Endothelial cell (in vitro differentiated cells): Measurements from ENCODE around the gene COL19A1. TPM values are rescaled to one million over a fixed set of nuclear protein-coding genes. Genes with fewer than 3 reads are reported as not detected.

Experiments used
- DNase-seq: peaks from one replicate; pipeline ENCODE4 v3.0.0; 2021; ENCODE audit warnings: low spot score
- H3K27ac Mint-ChIP-seq: one replicate; pipeline ENCODE4 v1.8.0; 2021; ENCODE audit warnings: mixed read lengths, inconsistent platforms; ENCODE audit not compliant: unreplicated experiment
- H3K27me3 Mint-ChIP-seq: one replicate; pipeline ENCODE4 v1.8.0; 2021; ENCODE audit warnings: mild to moderate bottlenecking, moderate library complexity, mixed read lengths, inconsistent platforms; ENCODE audit not compliant: unreplicated experiment
- H3K36me3 Mint-ChIP-seq: one replicate; pipeline ENCODE4 v1.8.0; 2021; ENCODE audit warnings: mild to moderate bottlenecking, low read depth, mixed read lengths, inconsistent platforms; ENCODE audit not compliant: unreplicated experiment
- H3K4me1 Mint-ChIP-seq: one replicate; pipeline ENCODE4 v1.8.0; 2021; ENCODE audit warnings: mild to moderate bottlenecking, mixed read lengths, inconsistent platforms; ENCODE audit not compliant: unreplicated experiment
- H3K4me3 Mint-ChIP-seq: one replicate; pipeline ENCODE4 v1.8.0; 2021; ENCODE audit warnings: mild to moderate bottlenecking, mixed read lengths, inconsistent platforms; ENCODE audit not compliant: unreplicated experiment
- H3K9me3 Mint-ChIP-seq: one replicate; pipeline ENCODE4 v1.8.0; 2021; ENCODE audit warnings: mixed read lengths, inconsistent platforms; ENCODE audit not compliant: unreplicated experiment
- CTCF ChIP-seq: fragments of 200-600 bp; sonication (generic); IDR thresholded peaks from one replicate; pipeline ENCODE4 v1.5.0; 2021; ENCODE audit warnings: antibody characterized with exemption; ENCODE audit not compliant: unreplicated experiment
- total RNA-seq: library from RNA; stranded (reverse); fragmentation: NEBNext Ultra II Directional; extraction: Animal tissue kit (Norgen Biotek cat#: 25700); gene quantifications from one replicate; pipeline ENCODE4 v1.2.1, GENCODE V29; 2021; ENCODE audit not compliant: unreplicated experiment

Gene COL19A1
- total RNA-seq, 1 donor from 2014 or later, result 0.33 TPM

GRCh38 chr6:69846770-69847491 is 19.4 kb upstream of the COL19A1 start:
- no peaks in the 10 kb centered on the region for H3K27me3 Mint-ChIP-seq
- H3K4me1 Mint-ChIP-seq, result no peaks in the 10 kb centered on the region
- DNase-seq, result no peak
- no peak for TF ChIP-seq CTCF
- no peaks in the 10 kb centered on the region for H3K36me3 Mint-ChIP-seq
- no peak overlapping the region for H3K27ac Mint-ChIP-seq
- no peak overlapping the region for H3K4me3 Mint-ChIP-seq
- H3K9me3 Mint-ChIP-seq, result no peaks in the 10 kb centered on the region

- Mint-ChIP-seq H3K4me3 (no peak overlapping the region), H3K4me1 (no peaks in the 10 kb centered on the region), H3K9me3 (no peaks in the 10 kb centered on the region), H3K36me3 (no peaks in the 10 kb centered on the region), H3K27ac (no peak overlapping the region), H3K27me3 (no peaks in the 10 kb centered on the region)
- no peak for DNase-seq
- TF ChIP-seq CTCF, result no peak
Measured at GRCh38 chr6:69847492-69847788, 18.9 kb upstream of the COL19A1 start.

- DNase-seq, result no peak
- Mint-ChIP-seq H3K4me3 (no peak overlapping the region), H3K9me3 (no peaks in the 10 kb centered on the region), H3K36me3 (no peaks in the 10 kb centered on the region), H3K27ac (no peak overlapping the region), H3K27me3 (no peaks in the 10 kb centered on the region), H3K4me1 (no peaks in the 10 kb centered on the region)
- no peak for TF ChIP-seq CTCF
Measured at GRCh38 chr6:69848552-69848951, 17.8 kb upstream of the COL19A1 start.

- Mint-ChIP-seq H3K4me3 (no peak overlapping the region), H3K9me3 (no peaks in the 10 kb centered on the region), H3K27me3 (no peaks in the 10 kb centered on the region), H3K27ac (no peak overlapping the region), H3K36me3 (no peaks in the 10 kb centered on the region), H3K4me1 (no peaks in the 10 kb centered on the region)
- no peak for DNase-seq
- TF ChIP-seq CTCF, result no peak
Measured at GRCh38 chr6:69852706-69853105, 13.7 kb upstream of the COL19A1 start.

- no peak for DNase-seq
- Mint-ChIP-seq H3K4me1 (peaks cover 8% of the 10 kb centered on the region), H3K27me3 (peaks cover 2% of the 10 kb centered on the region), H3K27ac (no peak overlapping the region), H3K9me3 (no peaks in the 10 kb centered on the region), H3K36me3 (no peaks in the 10 kb centered on the region), H3K4me3 (no peak overlapping the region)
- no peak for TF ChIP-seq CTCF
Measured at GRCh38 chr6:69861986-69862385, 4.4 kb upstream of the COL19A1 start.
